Prostate gland (tissue), 2 donors: Measurements from ENCODE around the gene FHOD3.
A peak's percentile ranks its signal among the peaks of the same experiment; 100 is the strongest.

Experiments
- CTCF ChIP-seq, 4 experiments: fragments of 200-600 bp in 2 of 4; fragments of 450-650 bp in 2 of 4; sonication (generic) in 2 of 4; IDR thresholded peaks; 1 replicate in 3 of 4; 2 replicates in 1 of 4; pipeline ENCODE4 v1.5.1; 2016 to 2019; ENCODE audit warnings: antibody characterized with exemption in 4 of 4, mild to moderate bottlenecking in 2 of 4, moderate library complexity in 2 of 4
- POLR2AphosphoS5 ChIP-seq: sonication (generic); formaldehyde crosslinking; IDR thresholded peaks from one replicate; pipeline ENCODE4 v1.6.1; 2017; ENCODE audit warnings: antibody characterized with exemption

DNA sequence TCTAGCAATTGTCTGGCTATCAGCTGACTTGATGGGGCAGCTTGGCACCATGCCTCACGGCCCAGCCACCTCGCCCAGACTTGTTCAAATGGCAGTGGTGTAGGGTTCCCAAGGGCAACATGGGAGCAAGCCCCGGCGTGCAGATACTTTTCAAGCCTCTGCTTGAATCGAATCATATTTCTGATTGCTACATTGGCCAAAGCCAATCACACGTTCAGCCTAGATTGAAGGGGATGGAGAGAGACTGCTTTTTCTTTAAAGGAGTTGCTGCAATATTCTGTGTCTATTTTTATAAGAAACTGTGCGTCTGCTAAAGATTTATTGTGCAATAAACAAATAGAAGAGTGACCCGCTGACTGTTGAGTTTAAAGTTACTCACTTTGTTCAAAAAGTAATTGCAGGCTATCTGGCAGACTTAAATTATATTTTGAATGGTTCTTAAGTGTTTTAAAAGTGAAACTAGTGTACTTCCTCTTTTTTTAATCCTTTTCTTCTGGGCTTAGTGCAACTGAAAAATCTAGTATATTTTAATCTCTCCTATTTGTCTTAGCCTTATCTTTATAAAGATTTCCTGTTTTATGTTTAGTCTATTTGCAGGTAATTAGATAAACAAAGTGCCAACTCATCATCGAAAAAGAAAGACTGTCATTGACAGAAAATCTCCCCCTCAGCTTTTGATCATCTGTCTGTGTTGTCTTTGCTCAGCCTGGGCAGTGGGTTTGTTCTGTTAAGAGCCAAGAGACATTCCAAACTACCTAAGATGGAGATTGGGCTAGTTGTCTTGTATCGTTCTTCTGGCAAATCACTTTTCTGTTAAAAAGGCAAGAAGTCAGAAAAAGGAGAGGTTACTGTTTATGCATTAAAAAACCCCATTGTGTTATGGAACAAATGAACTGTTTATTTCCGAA, 375.2 kb downstream of the FHOD3 start:
- no peak for TF ChIP-seq CTCF (IDR thresholded peaks at IDR 0.05)
- peak; percentile 81 for TF ChIP-seq POLR2AphosphoS5
